H1 (cell line): ENCODE data around the gene TOP2B. TPM values are rescaled to one million over a fixed set of nuclear protein-coding genes. Genes with fewer than 3 reads are reported as not detected.

Experiments
- CTCF ChIA-PET: fragments of 300-600 bp; sonication (Branson Sonifier 250); formaldehyde crosslinking; loops from one replicate; lab custom pipeline; 2021; ENCODE audit not compliant: partially characterized antibody; lab: Charles Lee
- POLR2A ChIA-PET: fragments of 300-600 bp; sonication (Branson Sonifier 250); formaldehyde crosslinking; loops from one replicate; lab custom pipeline; 2021; ENCODE audit warnings: inconsistent platforms; ENCODE audit not compliant: partially characterized antibody; lab: Charles Lee
- DNase-seq, 2 experiments: peaks; one replicate each; pipeline versions ENCODE4 v3.0.0 to v3.0.0-alpha.2; 2010 to 2022; ENCODE audit warnings: low spot score in 2 of 2, low read depth in 1 of 2, mixed read lengths in 1 of 2
- FAIRE-seq: peaks from 2 replicates; lab custom pipeline; 2011; peaks lifted over from hg19 to GRCh38; lab: Jason Lieb, UNC
- H2AFZ ChIP-seq: 2 replicates; pipeline ENCODE4 v1.8.1; 2012; ENCODE audit warnings: low read length, inconsistent platforms
- H2AK5ac ChIP-seq: 2 replicates; pipeline ENCODE4 v1.6.1; 2013; ENCODE audit warnings: low read depth, low read length
- H2BK120ac ChIP-seq: replicated peaks from 2 replicates; pipeline ENCODE3; 2013; ENCODE audit warnings: low read depth, low read length, inconsistent platforms
- H2BK12ac ChIP-seq: 2 replicates; pipeline ENCODE4 v1.6.1; 2013; ENCODE audit warnings: low read depth, low read length
- H2BK15ac ChIP-seq: 2 replicates; pipeline ENCODE4 v1.6.1; 2013; ENCODE audit warnings: low read length
- H2BK20ac ChIP-seq: 2 replicates; pipeline ENCODE4 v1.6.1; 2013; ENCODE audit warnings: low read length
- H2BK5ac ChIP-seq: 2 replicates; pipeline ENCODE4 v1.6.1; 2013; ENCODE audit warnings: low read depth, low read length
- H3K14ac ChIP-seq: 2 replicates; pipeline ENCODE4 v1.6.1; 2013; ENCODE audit warnings: inconsistent platforms; ENCODE audit not compliant: insufficient read length
- H3K18ac ChIP-seq: 2 replicates; pipeline ENCODE4 v1.6.1; 2013; ENCODE audit warnings: low read length; ENCODE audit errors: extremely low read depth
- H3K23ac ChIP-seq: 2 replicates; pipeline ENCODE4 v1.6.1; 2013; ENCODE audit warnings: inconsistent platforms; ENCODE audit not compliant: insufficient read length
- H3K23me2 ChIP-seq: 2 replicates; pipeline ENCODE4 v1.6.1; 2013; ENCODE audit warnings: low read depth, low read length
- H3K27ac ChIP-seq: 2 replicates; pipeline ENCODE4 v1.6.1; 2011; ENCODE audit warnings: low read depth, low read length, inconsistent platforms
- H3K27me3 ChIP-seq, 4 experiments: replicated peaks in 1 of 4; 1 replicate in 1 of 4; 2 replicates in 3 of 4; pipeline versions ENCODE4 v1.6.1 to v1.8.1; 2011 to 2013; ENCODE audit warnings: low read length in 3 of 4, mild to moderate bottlenecking in 3 of 4, inconsistent platforms in 2 of 4, mixed read lengths in 2 of 4, moderate library complexity in 1 of 4; ENCODE audit not compliant: control insufficient read depth in 3 of 4, insufficient read depth in 3 of 4; ENCODE audit errors: extremely low read depth in 1 of 4
- H3K36me3 ChIP-seq, 4 experiments: 2 replicates each; pipeline versions ENCODE4 v1.6.1 to v1.8.1; 2011 to 2013; ENCODE audit warnings: mild to moderate bottlenecking in 4 of 4, low read length in 3 of 4, moderate library complexity in 2 of 4, control low read depth in 1 of 4, inconsistent platforms in 1 of 4; ENCODE audit not compliant: insufficient read depth in 4 of 4, control insufficient read depth in 2 of 4
- H3K4ac ChIP-seq: replicated peaks from 2 replicates; pipeline ENCODE3; 2013; ENCODE audit warnings: low read length, low read depth, mixed read lengths, inconsistent platforms; ENCODE audit not compliant: insufficient read length
- H3K4me1 ChIP-seq, 4 experiments: replicated peaks in 1 of 4; 1 replicate in 1 of 4; 2 replicates in 3 of 4; pipeline versions ENCODE4 v1.6.1 to v1.8.1; 2011 to 2013; ENCODE audit warnings: low read length in 3 of 4, inconsistent platforms in 2 of 4, mixed read lengths in 1 of 4; ENCODE audit not compliant: insufficient read depth in 4 of 4, control insufficient read depth in 3 of 4
- H3K4me2 ChIP-seq, 2 experiments: 2 replicates each; pipeline versions ENCODE4 v1.6.1 to v1.8.1; 2011 to 2013; ENCODE audit warnings: low read depth in 2 of 2, low read length in 2 of 2, control low read depth in 1 of 2, inconsistent platforms in 1 of 2, mild to moderate bottlenecking in 1 of 2; ENCODE audit not compliant: insufficient read depth in 1 of 2
- H3K4me3 ChIP-seq, 4 experiments: fragments of 200-600, 300-600 bp in 1 of 4; sonication (generic), shearing (Covaris generic), sonication (Bioruptor Twin) in 1 of 4; 2 replicates each; pipeline versions ENCODE4 v1.5.1 to v1.8.1; 2011 to 2016; ENCODE audit warnings: low read length in 4 of 4, low read depth in 3 of 4, control low read depth in 2 of 4, inconsistent platforms in 2 of 4, mild to moderate bottlenecking in 2 of 4, mixed read lengths in 1 of 4, moderate library complexity in 1 of 4; ENCODE audit not compliant: insufficient read depth in 2 of 4; ENCODE audit errors: extremely low read depth in 1 of 4
- H3K56ac ChIP-seq: replicated peaks from 2 replicates; pipeline ENCODE3; 2013; ENCODE audit warnings: low read depth, mild to moderate bottlenecking, mixed read lengths, low read length, inconsistent platforms; ENCODE audit not compliant: insufficient read length
- H3K79me1 ChIP-seq: 2 replicates; pipeline ENCODE4 v1.6.1; 2013; ENCODE audit warnings: low read depth, low read length, control low read depth
- H3K79me2 ChIP-seq, 2 experiments: 2 replicates each; pipeline versions ENCODE4 v1.6.1 to v1.8.1; 2012 to 2013; ENCODE audit warnings: low read length in 2 of 2, mild to moderate bottlenecking in 2 of 2, inconsistent platforms in 1 of 2; ENCODE audit not compliant: insufficient read depth in 2 of 2, control insufficient read depth in 1 of 2
- H3K9ac ChIP-seq, 4 experiments: replicated peaks in 1 of 4; 1 replicate in 1 of 4; 2 replicates in 3 of 4; pipeline versions ENCODE4 v1.6.1 to v1.8.1; 2011 to 2013; ENCODE audit warnings: low read depth in 3 of 4, low read length in 3 of 4, control low read depth in 2 of 4, mild to moderate bottlenecking in 2 of 4, moderate library complexity in 2 of 4, inconsistent platforms in 1 of 4; ENCODE audit errors: extremely low read depth in 1 of 4
- H3K9me3 ChIP-seq, 2 experiments: 2 replicates each; pipeline versions ENCODE4 v1.6.1 to v1.8.1; 2012 to 2013; ENCODE audit warnings: mild to moderate bottlenecking in 2 of 2, moderate library complexity in 2 of 2, control low read depth in 1 of 2, inconsistent platforms in 1 of 2, low read depth in 1 of 2, low read length in 1 of 2, mixed read lengths in 1 of 2; ENCODE audit not compliant: insufficient read depth in 2 of 2
- H4K20me1 ChIP-seq, 2 experiments: replicated peaks in 1 of 2; 2 replicates each; pipeline versions ENCODE3 to v1.8.1; 2011 to 2013; ENCODE audit warnings: inconsistent platforms in 2 of 2, low read length in 2 of 2, mild to moderate bottlenecking in 1 of 2; ENCODE audit not compliant: insufficient read depth in 2 of 2, control insufficient read depth in 1 of 2
- H4K5ac ChIP-seq: 2 replicates; pipeline ENCODE4 v1.6.1; 2013; ENCODE audit warnings: low read length, low read depth, mixed read lengths, inconsistent platforms; ENCODE audit not compliant: insufficient read length
- H4K8ac ChIP-seq: 2 replicates; pipeline ENCODE4 v1.8.0; 2013; ENCODE audit warnings: mild to moderate bottlenecking, moderate library complexity, low read length, inconsistent platforms; ENCODE audit not compliant: insufficient read depth; ENCODE audit errors: extremely low read depth
- H4K91ac ChIP-seq: replicated peaks from 2 replicates; pipeline ENCODE3; 2013; ENCODE audit warnings: low read length, mixed read lengths, inconsistent platforms; ENCODE audit not compliant: insufficient read length
- ASH2L ChIP-seq: fragments of 200-600, 300-600 bp; sonication (generic); IDR thresholded peaks from one replicate; pipeline ENCODE4 v1.7.1; 2017; ENCODE audit warnings: low read length
- CHD1 ChIP-seq: IDR thresholded peaks from 2 replicates; pipeline ENCODE4 v1.6.1; 2012; ENCODE audit warnings: low read depth, low read length, improper control_type of control experiment
- CREB1 ChIP-seq: IDR thresholded peaks from 2 replicates; pipeline ENCODE4 v1.6.1; 2012; ENCODE audit warnings: inconsistent platforms
- E2F6 ChIP-seq: IDR thresholded peaks from 2 replicates; pipeline ENCODE4 v1.6.1; 2012; ENCODE audit warnings: inconsistent platforms
- JUN ChIP-seq: IDR thresholded peaks from 2 replicates; pipeline ENCODE4 v1.6.1; 2011; ENCODE audit warnings: low read depth, mild to moderate bottlenecking, improper control_type of control experiment, low read length
- MAFK ChIP-seq: IDR thresholded peaks from 2 replicates; pipeline ENCODE4 v1.6.1; 2012; ENCODE audit warnings: low read depth, mild to moderate bottlenecking, improper control_type of control experiment, low read length
- POLR2A ChIP-seq, 2 experiments: IDR thresholded peaks; 1 replicate in 1 of 2; 2 replicates in 1 of 2; pipeline ENCODE4 v1.6.1; 2011; ENCODE audit warnings: low read depth in 2 of 2, low read length in 2 of 2, mild to moderate bottlenecking in 2 of 2; ENCODE audit errors: control extremely low read depth in 1 of 2
- POLR2AphosphoS5 ChIP-seq: IDR thresholded peaks from 2 replicates; pipeline ENCODE4 v1.6.1; 2011; ENCODE audit warnings: low read depth, low read length
- SIN3A ChIP-seq, 2 experiments: IDR thresholded peaks in 1 of 2; conservative IDR thresholded peaks in 1 of 2; 2 replicates each; pipeline ENCODE4 v1.6.1; 2011 to 2012; ENCODE audit warnings: low read length in 2 of 2, improper control_type of control experiment in 1 of 2, low read depth in 1 of 2, mild to moderate bottlenecking in 1 of 2
- SRF ChIP-seq: IDR thresholded peaks from 2 replicates; pipeline ENCODE4 v1.6.1; 2011; ENCODE audit warnings: mild to moderate bottlenecking, low read depth, low read length, moderate library complexity
- TAF7 ChIP-seq: optimal IDR thresholded peaks from 2 replicates; pipeline ENCODE3; 2011; ENCODE audit warnings: low read depth, mild to moderate bottlenecking, inconsistent platforms, low read length, moderate library complexity, borderline replicate concordance
- TCF12 ChIP-seq: IDR thresholded peaks from 2 replicates; pipeline ENCODE4 v1.6.1; 2011; ENCODE audit warnings: low read depth, mild to moderate bottlenecking, low read length
- ZNF274 ChIP-seq: IDR thresholded peaks from 2 replicates; pipeline ENCODE4 v1.7.0; 2012; ENCODE audit warnings: low read length, borderline replicate concordance; ENCODE audit errors: extremely low read depth
- WGBS, 2 experiments: shearing (Covaris generic) in 1 of 2; methylation state at CpG; one replicate each; pipeline versions ENCODE4 v1.1.6 to v1.1.7; 2013 to 2015; ENCODE audit warnings: low lambda C conversion rate in 2 of 2, mixed read lengths in 2 of 2, inconsistent platforms in 1 of 2, low coverage in 1 of 2, missing lambda C conversion rate in 1 of 2; ENCODE audit not compliant: insufficient replicate concordance in 2 of 2, insufficient coverage in 1 of 2, insufficient read length in 1 of 2; ENCODE audit errors: extremely low coverage in 1 of 2, missing lambda C conversion rate in 1 of 2; 5-methylcytosine and 5-hydroxymethylcytosine counted together
- polyA plus RNA-seq, 7 experiments: library from polyadenylated mRNA; depleted of rRNA in 3 of 7; stranded (reverse) in 5 of 7; unstranded in 2 of 7; fragments of >200 nt in 5 of 7; fragments of 200-250 nt in 2 of 7; gene quantifications; 1 replicate in 5 of 7; 2 replicates in 1 of 7; 4 replicates in 1 of 7; pipeline versions ENCODE4 v1.2.1 to v1.2.3, GENCODE V29; 2011 to 2013; ENCODE audit warnings: missing spikeins in 2 of 7, mixed read lengths in 2 of 7
- total RNA-seq: library from RNA; stranded (reverse); fragmentation: NEBNext Ultra II Directional; extraction: Animal tissue kit (Norgen Biotek cat#: 25700); gene quantifications from 2 replicates; pipeline ENCODE4 v1.2.1, GENCODE V29; 2021

The TOP2B gene
- total and polyA plus RNA-seq, 2 of the 8 experiments (the other 6 are each of a cell fraction or from before 2014, with no cell fraction given) = 34.9 to 206 TPM

- Histone ChIP-seq H3K4me3 (no peak overlapping the region), H3K27ac (no peak overlapping the region), H2AFZ (no peak overlapping the region), H3K23ac (no peak overlapping the region), H2AK5ac (no peak overlapping the region), H3K56ac (no peak overlapping the region), H2BK20ac (no peak overlapping the region), H4K91ac (no peak overlapping the region), H4K20me1 (no peaks in the 10 kb centered on the region), H2BK5ac (no peak overlapping the region), H3K27me3 (no peaks in the 10 kb centered on the region), H3K79me2 (no peaks in the 10 kb centered on the region), H4K8ac (no peak overlapping the region), H2BK120ac (no peak overlapping the region), H3K9ac (no peak overlapping the region), H3K14ac (no peak overlapping the region), H3K9me3 (no peaks in the 10 kb centered on the region), H3K18ac (no peak overlapping the region), H2BK15ac (no peak overlapping the region), H3K79me1 (no peaks in the 10 kb centered on the region), H4K5ac (no peak overlapping the region), H3K36me3 (no peaks in the 10 kb centered on the region), H3K4me2 (no peak overlapping the region), H3K4ac (no peak overlapping the region), H2BK12ac (no peak overlapping the region), H3K4me1 (no peaks in the 10 kb centered on the region), H3K23me2 (no peaks in the 10 kb centered on the region)
- no peak for FAIRE-seq
- ChIA-PET POLR2A (no interaction called here), CTCF (interaction anchor here (0.6 to 7.0 kb wide), 8 partner anchors 10 to 548 kb away, joined by 3 to 44 read pairs (median 3); no protein-coding TSS in a partner anchor)
- WGBS, 2 experiments = 84 to 100% methylated on average over 2 to 17 of the region's 17 CpGs
- no peak for TF ChIP-seq ZNF274
- TF ChIP-seq JUN = no peak
- TF ChIP-seq POLR2AphosphoS5 = no peak
- TF ChIP-seq CHD1 = no peak
- no peak for TF ChIP-seq SRF
- no peak for TF ChIP-seq SIN3A (conservative IDR thresholded peaks at IDR 0.05 in 1 of 2, IDR thresholded peaks at IDR 0.05 in 1 of 2; ENCODE audit: low read depth in 1 of 2, low read length in 2 of 2)
- no peak for TF ChIP-seq TCF12
- TF ChIP-seq POLR2A (IDR thresholded peaks at IDR 0.05; ENCODE audit: control extremely low read depth in 1 of 2, low read depth in 2 of 2, low read length in 2 of 2) = no peak
- TF ChIP-seq ASH2L = no peak
- no peak for TF ChIP-seq TAF7
- TF ChIP-seq CREB1 = no peak
- TF ChIP-seq MAFK = no peak
- TF ChIP-seq E2F6 = no peak
- DNase-seq = no peak
These were observed 80.5 kb downstream of the TOP2B start for GRCh38 chr3:25584011-25584789.
